ENCODE measurements around the gene IARS1. TPM values are rescaled to one million over a fixed set of nuclear protein-coding genes. Genes with fewer than 3 reads are reported as not detected.
A peak's percentile ranks its signal among the peaks of the same experiment; 100 is the strongest.

IARS1 gene
- total and polyA plus RNA-seq, 8 donors, result 81.6 to 157 (median 88.9) TPM

DNA sequence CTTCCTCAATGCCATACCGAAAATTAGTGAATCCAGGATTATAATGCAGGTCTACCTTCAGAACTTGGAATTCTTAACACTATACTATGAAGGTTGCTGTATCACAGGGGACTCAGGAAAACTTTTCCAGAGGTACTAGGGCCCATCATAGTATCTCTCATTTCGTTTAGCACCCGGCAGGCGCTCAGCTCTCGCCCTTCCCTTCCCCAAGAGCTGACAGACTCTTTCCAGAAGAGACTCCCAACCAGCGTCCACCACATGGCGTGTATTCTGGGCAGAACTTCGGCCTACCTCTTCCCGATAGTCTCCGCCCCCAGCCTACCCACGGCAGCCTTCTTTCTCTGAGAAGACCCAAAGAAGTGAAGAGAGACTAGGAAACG is 31.4 kb upstream of the IARS1 start:
- no peaks in the 10 kb centered on the region for H3K27me3 ChIP-seq
- peak; percentile 64 for ATAC-seq
- peaks cover 4 to 24% of the 10 kb centered on the region in 2 donors for H3K4me1 ChIP-seq
- H3K9me3 ChIP-seq, result no peaks in the 10 kb centered on the region
- DNase-seq, result no peak
- no peak for TF ChIP-seq CTCF (IDR thresholded peaks at IDR 0.05)
- H3K4me3 ChIP-seq, result peak overlapping the region; percentile 66 to 79
- peaks cover 0 to 34% of the 10 kb centered on the region in 2 donors for H3K36me3 ChIP-seq
- peak overlapping the region; percentile 91 to 99 for H3K27ac ChIP-seq
- intact Hi-C loops (cut with DNase I), result no loop called here

DNA sequence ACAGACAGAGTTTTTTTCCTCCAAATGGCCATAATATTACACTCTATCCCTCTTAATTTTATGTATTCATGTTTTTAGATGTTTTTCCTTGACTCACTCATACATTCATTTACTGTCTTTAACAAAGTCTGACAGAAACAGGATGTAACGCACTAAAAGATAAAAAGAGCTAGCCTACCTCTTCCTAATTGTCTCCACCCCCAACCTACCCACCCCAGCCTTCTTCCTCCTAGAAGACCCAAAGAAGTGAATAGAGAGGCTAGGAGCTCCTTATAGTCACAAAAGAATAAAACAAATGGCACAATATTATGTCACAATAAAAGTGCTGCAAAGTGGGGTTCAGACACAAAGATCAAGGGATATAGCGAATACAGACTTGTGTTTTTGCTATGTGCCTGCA is 30.9 kb upstream of the IARS1 start:
- ATAC-seq, result no peak
- Histone ChIP-seq H3K9me3 (no peaks in the 10 kb centered on the region), H3K4me3 (peak overlapping the region; percentile 66 to 79), H3K4me1 (peaks cover 4 to 24% of the 10 kb centered on the region in 2 donors), H3K27me3 (no peaks in the 10 kb centered on the region), H3K27ac (peak overlapping the region in 1 of 2 donors; percentile 99), H3K36me3 (peaks cover 0 to 38% of the 10 kb centered on the region in 2 donors)
- TF ChIP-seq CTCF (IDR thresholded peaks at IDR 0.05), result no peak
- DNase-seq, result no peak
- intact Hi-C loops (cut with DNase I), result no loop called here

DNA sequence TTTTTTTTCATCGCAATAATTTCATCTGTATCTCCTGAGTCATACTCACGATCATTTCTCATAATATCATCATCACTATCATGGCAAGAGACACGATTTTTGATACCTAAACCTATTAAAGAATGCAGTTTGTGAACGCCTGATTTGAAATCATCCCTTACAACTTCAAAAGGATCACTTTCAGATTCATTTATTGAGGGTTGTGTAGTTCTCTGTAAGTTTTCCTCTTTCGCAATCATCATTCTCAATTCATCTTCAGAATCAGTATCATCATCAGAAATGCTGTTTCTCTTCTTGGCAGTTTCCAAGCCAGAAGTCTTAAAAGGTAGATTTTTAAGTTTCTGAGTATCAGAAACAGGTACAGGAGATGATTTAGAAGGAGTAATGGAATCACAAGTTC is 22.0 kb upstream of the IARS1 start:
- intact Hi-C loops (cut with DNase I), result no loop called here
- ATAC-seq, result no peak
- H3K4me3 ChIP-seq, result no peak overlapping the region
- H3K27ac ChIP-seq, result no peak overlapping the region
- peaks cover 0 to 85% of the 10 kb centered on the region in 2 donors for H3K36me3 ChIP-seq
- no peaks in the 10 kb centered on the region for H3K9me3 ChIP-seq
- peaks cover 0 to 7% of the 10 kb centered on the region in 2 donors for H3K4me1 ChIP-seq
- no peaks in the 10 kb centered on the region for H3K27me3 ChIP-seq
- TF ChIP-seq CTCF (IDR thresholded peaks at IDR 0.05), result no peak
- no peak for DNase-seq

DNA sequence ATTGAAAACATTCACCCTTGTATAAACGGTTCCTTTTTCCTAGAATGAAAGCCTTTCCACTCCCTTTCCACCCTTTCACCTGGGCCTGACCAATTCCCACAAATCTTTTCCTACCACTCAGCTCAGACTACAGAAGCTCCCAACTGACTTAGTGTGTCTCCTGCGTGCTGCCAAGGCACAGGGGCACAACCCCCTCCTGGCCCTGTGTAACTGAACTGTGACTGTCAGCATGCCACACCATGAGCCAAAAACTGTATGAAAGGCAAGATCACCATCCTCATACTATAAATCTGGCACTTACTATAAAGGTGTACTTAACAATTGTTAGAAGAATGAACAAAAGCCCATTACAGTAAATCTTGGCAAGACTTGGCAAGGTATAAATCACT is 20.1 kb upstream of the IARS1 start:
- no peak for TF ChIP-seq CTCF (IDR thresholded peaks at IDR 0.05)
- no peak overlapping the region for H3K27ac ChIP-seq
- H3K9me3 ChIP-seq, result no peaks in the 10 kb centered on the region
- H3K4me1 ChIP-seq, result peaks cover 0 to 7% of the 10 kb centered on the region in 2 donors
- intact Hi-C loops (cut with DNase I), result no loop called here
- H3K36me3 ChIP-seq, result peaks cover 8 to 85% of the 10 kb centered on the region in 2 donors
- DNase-seq, result no peak
- H3K4me3 ChIP-seq, result no peak overlapping the region
- no peak for ATAC-seq
- H3K27me3 ChIP-seq, result no peaks in the 10 kb centered on the region

DNA sequence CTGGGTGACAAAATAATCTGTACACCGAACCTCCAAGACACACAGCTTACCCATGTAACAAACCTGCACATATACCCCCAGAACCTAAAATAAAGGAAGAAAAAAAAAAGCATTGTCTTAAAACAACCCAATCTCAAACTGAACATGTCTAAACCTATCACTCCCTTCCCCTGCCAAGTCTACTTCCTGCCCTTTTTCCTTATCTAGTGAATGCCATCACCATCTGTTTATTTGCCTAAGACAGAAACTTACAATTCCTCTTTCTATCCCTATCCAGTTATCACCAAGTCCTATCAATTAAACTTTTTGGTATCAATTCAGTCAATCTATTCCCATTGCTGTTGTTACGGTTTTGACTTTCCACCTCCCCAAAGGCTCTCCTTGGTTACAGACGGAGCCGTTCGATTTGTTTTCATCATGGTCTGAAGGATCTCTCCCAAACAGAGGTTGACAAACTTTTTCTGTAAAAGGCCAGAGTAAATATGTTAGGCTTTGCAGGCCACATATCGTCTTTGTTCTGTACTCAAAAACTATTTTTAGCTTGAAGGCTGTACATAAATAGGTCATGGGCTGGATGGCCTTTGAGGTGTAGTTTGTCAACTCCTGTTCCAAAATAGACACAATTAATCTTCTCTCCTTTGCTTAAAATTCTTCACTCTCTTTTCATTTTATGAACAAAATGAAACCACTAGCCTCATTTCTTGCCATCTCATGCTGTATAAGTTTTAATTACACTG is 19.6 kb upstream of the IARS1 start:
- Histone ChIP-seq H3K4me1 (peaks cover 0 to 7% of the 10 kb centered on the region in 2 donors), H3K36me3 (peaks cover 8 to 85% of the 10 kb centered on the region in 2 donors), H3K27me3 (no peaks in the 10 kb centered on the region), H3K27ac (peak overlapping the region in 1 of 2 donors; percentile 1), H3K4me3 (no peak overlapping the region), H3K9me3 (no peaks in the 10 kb centered on the region)
- no peak for DNase-seq
- TF ChIP-seq CTCF (IDR thresholded peaks at IDR 0.05), result no peak
- intact Hi-C loops (cut with DNase I), result no loop called here
- ATAC-seq, result no peak
